ENCODE measurements around the gene KRT36. TPM values are rescaled to one million over a fixed set of nuclear protein-coding genes. Genes with fewer than 3 reads are reported as not detected.

Gene KRT36
- total and polyA plus RNA-seq, 10 of the 15 experiments (the other 5 are each of a cell fraction or from before 2014, with no cell fraction given), result not detected

- Histone ChIP-seq H3K27me3 (replicated peaks in 1 of 2; ENCODE audit: control insufficient read depth in 2 of 2, insufficient read depth in 2 of 2, low read length in 1 of 2) (peaks cover 4 to 8% of the 10 kb centered on the region in 2 experiments; a peak in 3 of 4 replicates), H4K20me1 (ENCODE audit: control insufficient read depth, insufficient read depth) (no peaks in the 10 kb centered on the region), H3K4me2 (ENCODE audit: control insufficient read depth, insufficient read depth) (no peak overlapping the region), H3K4me3 (no peak overlapping the region), H3K9ac (ENCODE audit: control insufficient read depth, insufficient read depth, low read length) (no peak overlapping the region), H3K4me1 (ENCODE audit: control insufficient read depth, insufficient read depth, low read length) (no peaks in the 10 kb centered on the region), H2AFZ (ENCODE audit: control insufficient read depth, low read depth, low read length) (no peak overlapping the region), H3K27ac (ENCODE audit: control insufficient read depth, insufficient read depth) (no peak overlapping the region), H3K9me3 (replicated peaks; ENCODE audit: control insufficient read depth, insufficient read depth, low read length) (no peaks in the 10 kb centered on the region), H3K36me3 (ENCODE audit: control insufficient read depth in 2 of 2, insufficient read depth in 2 of 2, low read length in 1 of 2) (no peaks in the 10 kb centered on the region), H3K79me2 (ENCODE audit: control insufficient read depth, insufficient read depth, low read length) (no peaks in the 10 kb centered on the region)
- intact Hi-C loops (cut with micrococcal nuclease; ENCODE audit: unreplicated experiment), result no loop called here
- CTCF ChIA-PET, result no interaction called here
- DNase-seq (ENCODE audit: low read depth, low spot score), result no peak
- POLR2A ChIA-PET, result no interaction called here
- RAD21 ChIA-PET (ENCODE audit: unreplicated experiment), result no interaction called here
- in situ Hi-C loops (cut with MboI), result no loop called here
- FAIRE-seq, result no peak
- no TSS peak for BruUV-seq (replicated peaks)
- no peak for ATAC-seq
- SMC1A ChIA-PET (ENCODE audit: uncharacterized antibody, unreplicated experiment), result no interaction called here
- WGBS (ENCODE audit: insufficient coverage, insufficient replicate concordance, low lambda C conversion rate, missing lambda C conversion rate), result 3% methylated on average over 4 of the region's 4 CpGs
- TF ChIP-seq RAD21 (IDR thresholded peaks at IDR 0.05; ENCODE audit: insufficient read depth, low read depth, low read length) (no peak), SREBF2 (IDR thresholded peaks at IDR 0.05; ENCODE audit: low read length) (no peak), RB1 (IDR thresholded peaks at IDR 0.05; ENCODE audit: borderline replicate concordance) (no peak), MYB (IDR thresholded peaks at IDR 0.05; ENCODE audit: borderline replicate concordance, low read depth, low read length) (no peak), HDGF (IDR thresholded peaks at IDR 0.05) (no peak), CHD2 (IDR thresholded peaks at IDR 0.05; ENCODE audit: borderline replicate concordance, low read depth, low read length) (no peak), TAF1 (IDR thresholded peaks at IDR 0.05; ENCODE audit: borderline replicate concordance, low read depth, low read length) (no peak), POLR2AphosphoS2 (IDR thresholded peaks at IDR 0.05; ENCODE audit: low read depth, low read length) (no peak), PAX5 (IDR thresholded peaks at IDR 0.05; ENCODE audit: borderline replicate concordance, low read depth, low read length) (no peak), ZNF24 (IDR thresholded peaks at IDR 0.05) (no peak), FOXM1 (IDR thresholded peaks at IDR 0.05; ENCODE audit: low read depth, low read length) (no peak), STAT1 (conservative IDR thresholded peaks at IDR 0.05) (no peak), NBN (IDR thresholded peaks at IDR 0.05) (no peak), RBBP5 (conservative IDR thresholded peaks at IDR 0.05) (no peak), MTA3 (IDR thresholded peaks at IDR 0.05; ENCODE audit: borderline replicate concordance, low read length) (no peak)
Observed at GRCh38 chr17:41442739-41443138, 47.0 kb downstream of the KRT36 start.
